Endothelial cell of umbilical vein (primary cell): ENCODE measurements around the gene GNAZ.

Source experiments
- JUN ChIP-seq: IDR thresholded peaks from 2 replicates; pipeline ENCODE4 v1.6.1; 2011; ENCODE audit warnings: borderline replicate concordance, low read depth; ENCODE audit not compliant: insufficient read length, insufficient read depth
- MYC ChIP-seq: IDR thresholded peaks from one replicate; pipeline ENCODE4 v1.6.1; 2011; ENCODE audit warnings: mild to moderate bottlenecking, low read depth, low read length
- POLR2A ChIP-seq: IDR thresholded peaks from 2 replicates; pipeline ENCODE4 v1.6.1; 2012; ENCODE audit warnings: low read depth, mild to moderate bottlenecking, control low read depth, low read length
- POLR2AphosphoS5 ChIP-seq: IDR thresholded peaks from 2 replicates; pipeline ENCODE4 v1.6.1; 2012; ENCODE audit warnings: low read depth, mild to moderate bottlenecking, control low read depth, low read length, moderate library complexity; ENCODE audit not compliant: insufficient read depth
- TF ChIP-seq, protein P1 (sequence below), 2 donors: IDR thresholded peaks; 1 replicate in 1 of 2; 2 replicates in 1 of 2; pipeline ENCODE4 v1.5.1; 2011; ENCODE audit warnings: low read length in 2 of 2, mild to moderate bottlenecking in 2 of 2, moderate library complexity in 2 of 2, control low read depth in 1 of 2, inconsistent platforms in 1 of 2, low read depth in 1 of 2; ENCODE audit not compliant: insufficient read depth in 1 of 2; ENCODE audit errors: extremely low read depth in 1 of 2

DNA sequence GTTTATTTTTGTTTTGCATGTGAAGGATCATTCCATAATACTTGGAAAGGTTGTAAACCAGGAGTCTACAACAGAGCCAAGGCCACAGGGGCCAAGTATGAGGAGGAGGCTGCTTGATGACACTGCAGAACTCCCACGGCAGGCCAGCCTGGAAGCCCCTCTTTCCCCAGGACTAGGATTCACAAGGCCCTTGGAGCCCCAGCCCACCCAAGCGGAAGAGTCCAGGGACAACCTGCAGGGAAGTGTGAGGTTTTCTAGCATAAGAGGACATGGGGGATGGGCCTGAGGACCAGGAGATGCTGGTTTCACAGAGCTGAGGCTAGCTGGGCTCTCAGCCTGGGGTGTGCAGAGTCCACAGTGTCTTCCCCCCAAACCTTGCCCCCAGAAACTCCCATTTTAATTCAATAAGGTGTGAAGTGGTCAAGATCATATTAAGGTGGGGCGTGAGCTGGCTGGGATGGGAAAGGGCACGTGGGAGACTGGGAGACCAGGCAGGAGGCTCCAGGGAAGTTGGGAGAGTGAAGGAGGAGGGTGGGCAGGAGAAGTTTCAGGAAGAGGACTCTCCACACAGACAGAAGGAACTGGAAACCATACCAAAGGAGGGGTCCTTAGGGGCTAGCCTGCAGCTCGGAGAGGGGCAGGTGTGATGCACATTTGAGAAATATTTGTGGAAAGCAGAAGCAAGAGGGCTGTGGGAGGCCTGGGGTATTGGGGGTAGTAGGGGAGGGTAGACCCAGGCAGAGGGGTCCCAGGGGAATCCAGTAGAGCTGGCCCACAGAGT, 12.4 kb downstream of the GNAZ start:
- no peak for TF ChIP-seq POLR2A
- no peak for TF ChIP-seq POLR2AphosphoS5
- TF ChIP-seq MYC: no peak
- TF ChIP-seq, protein P1, sequence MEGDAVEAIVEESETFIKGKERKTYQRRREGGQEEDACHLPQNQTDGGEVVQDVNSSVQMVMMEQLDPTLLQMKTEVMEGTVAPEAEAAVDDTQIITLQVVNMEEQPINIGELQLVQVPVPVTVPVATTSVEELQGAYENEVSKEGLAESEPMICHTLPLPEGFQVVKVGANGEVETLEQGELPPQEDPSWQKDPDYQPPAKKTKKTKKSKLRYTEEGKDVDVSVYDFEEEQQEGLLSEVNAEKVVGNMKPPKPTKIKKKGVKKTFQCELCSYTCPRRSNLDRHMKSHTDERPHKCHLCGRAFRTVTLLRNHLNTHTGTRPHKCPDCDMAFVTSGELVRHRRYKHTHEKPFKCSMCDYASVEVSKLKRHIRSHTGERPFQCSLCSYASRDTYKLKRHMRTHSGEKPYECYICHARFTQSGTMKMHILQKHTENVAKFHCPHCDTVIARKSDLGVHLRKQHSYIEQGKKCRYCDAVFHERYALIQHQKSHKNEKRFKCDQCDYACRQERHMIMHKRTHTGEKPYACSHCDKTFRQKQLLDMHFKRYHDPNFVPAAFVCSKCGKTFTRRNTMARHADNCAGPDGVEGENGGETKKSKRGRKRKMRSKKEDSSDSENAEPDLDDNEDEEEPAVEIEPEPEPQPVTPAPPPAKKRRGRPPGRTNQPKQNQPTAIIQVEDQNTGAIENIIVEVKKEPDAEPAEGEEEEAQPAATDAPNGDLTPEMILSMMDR (IDR thresholded peaks at IDR 0.05; ENCODE audit: extremely low read depth in 1 of 2, insufficient read depth in 1 of 2, low read depth in 1 of 2, low read length in 2 of 2): no peak
- TF ChIP-seq JUN: no peak
